ENCODE results near the gene CENPP. TPM values are rescaled to one million over a fixed set of nuclear protein-coding genes. Genes with fewer than 3 reads are reported as not detected.

The CENPP gene
- 10 to 100 TPM; 10.3 to 14.5 (median 12.1) TPM for total RNA-seq
- 17.6 TPM for total RNA-seq (2013)

GRCh38 chr9:92325269-92325990, at the start of gene CENPP, which contains the start of gene NOL8:
TSS of gene CENPP (plus strand) at chr9:92325953.
TSS of gene NOL8 (minus strand) at chr9:92325350. CDS start at chr9:92324161, 1,189 bp downstream.
- H3K27me3 Mint-ChIP-seq (ENCODE audit: low read depth in 2 of 2): no peaks in the 10 kb centered on the region
- peaks cover 14% of the 10 kb centered on the region for H3K36me3 ChIP-seq (ENCODE audit: control insufficient read depth, insufficient read depth, low read length)
- H3K4me3 Mint-ChIP-seq: peak within 1 kb of the TSS; percentile 99
- TF ChIP-seq CTCF (IDR thresholded peaks at IDR 0.05): no peak
- H3K27me3 ChIP-seq (ENCODE audit: control insufficient read depth, insufficient read depth, low read length): no peaks in the 10 kb centered on the region
- no peaks in the 10 kb centered on the region for H3K9me3 ChIP-seq (ENCODE audit: control insufficient read depth, insufficient read depth, low read length)
- H3K27ac ChIP-seq (ENCODE audit: low read length): peak within 1 kb of the TSS; percentile 95
- H3K4me3 ChIP-seq (ENCODE audit: low read length): peak within 1 kb of the TSS; percentile 65
- ATAC-seq: peak; percentile 91 to 96 (median 91)
- H3K4me1 ChIP-seq (ENCODE audit: control insufficient read depth, insufficient read depth, low read length): peaks cover 4% of the 10 kb centered on the region
- intact Hi-C loops (cut with micrococcal nuclease): loop anchor here (1.0 to 5.0 kb wide), 3 partner anchors 32 to 345 kb away; partner anchors contain the start of genes IARS1 and IPPK
- no peaks in the 10 kb centered on the region for H3K36me3 Mint-ChIP-seq
- DNase-seq: peak; percentile 82 to 91
- peaks cover 31 to 33% of the 10 kb centered on the region in 2 donors for H3K4me1 Mint-ChIP-seq
- under 1% methylated on average over 55 of the region's 55 CpGs for WGBS (ENCODE audit: insufficient coverage)
- H3K27ac Mint-ChIP-seq: peak within 1 kb of the TSS; percentile 98
- no peaks in the 10 kb centered on the region for H3K9me3 Mint-ChIP-seq

- H3K4me1 ChIP-seq (ENCODE audit: control insufficient read depth, insufficient read depth, low read length): peaks cover 11% of the 10 kb centered on the region
- Mint-ChIP-seq H3K27me3 (ENCODE audit: low read depth in 2 of 2) (no peaks in the 10 kb centered on the region), H3K4me3 (peak overlapping the region; percentile 41), H3K36me3 (peaks cover 59% of the 10 kb centered on the region), H3K9me3 (no peaks in the 10 kb centered on the region), H3K27ac (peak overlapping the region; percentile 44 to 62), H3K4me1 (peaks cover 13 to 14% of the 10 kb centered on the region in 2 donors)
- intact Hi-C loops (cut with micrococcal nuclease): no loop called here
- ATAC-seq (peak in 1 of 3 donors; percentile 24), DNase-seq (peak in 1 of 2 donors; percentile 32)
- H3K36me3 ChIP-seq (ENCODE audit: control insufficient read depth, insufficient read depth, low read length): peaks cover 74% of the 10 kb centered on the region
- no peaks in the 10 kb centered on the region for H3K27me3 ChIP-seq (ENCODE audit: control insufficient read depth, insufficient read depth, low read length)
- TF ChIP-seq CTCF (IDR thresholded peaks at IDR 0.05): no peak
- H3K4me3 ChIP-seq (ENCODE audit: low read length): no peak overlapping the region
- no peak overlapping the region for H3K27ac ChIP-seq (ENCODE audit: low read length)
- 23% methylated on average over 9 of the region's 11 CpGs for WGBS (ENCODE audit: insufficient coverage)
- H3K9me3 ChIP-seq (ENCODE audit: control insufficient read depth, insufficient read depth, low read length): no peaks in the 10 kb centered on the region
Measured at GRCh38 chr9:92276331-92277032, 49.3 kb upstream of the CENPP start.

GRCh38 chr9:92278110-92278509, 47.6 kb upstream of the CENPP start:
- WGBS (ENCODE audit: insufficient coverage): 98% methylated on average over 2 of the region's 2 CpGs
- no peak overlapping the region for H3K27ac Mint-ChIP-seq

More at GRCh38 chr9:92278110-92278509, 47.6 kb upstream of the CENPP start:
- H3K9me3 ChIP-seq (ENCODE audit: control insufficient read depth, insufficient read depth, low read length): no peaks in the 10 kb centered on the region
- DNase-seq (no peak), ATAC-seq (no peak)
- Mint-ChIP-seq H3K4me1 (peaks cover 13 to 14% of the 10 kb centered on the region in 2 donors), H3K4me3 (no peak overlapping the region), H3K27me3 (ENCODE audit: low read depth in 2 of 2) (no peaks in the 10 kb centered on the region), H3K9me3 (no peaks in the 10 kb centered on the region), H3K36me3 (peaks cover 48% of the 10 kb centered on the region)
- H3K4me3 ChIP-seq (ENCODE audit: low read length): no peak overlapping the region
- peaks cover 11% of the 10 kb centered on the region for H3K4me1 ChIP-seq (ENCODE audit: control insufficient read depth, insufficient read depth, low read length)
- no peak overlapping the region for H3K27ac ChIP-seq (ENCODE audit: low read length)
- H3K36me3 ChIP-seq (ENCODE audit: control insufficient read depth, insufficient read depth, low read length): peaks cover 76% of the 10 kb centered on the region
- no peak for TF ChIP-seq CTCF (IDR thresholded peaks at IDR 0.05)
- H3K27me3 ChIP-seq (ENCODE audit: control insufficient read depth, insufficient read depth, low read length): no peaks in the 10 kb centered on the region
- intact Hi-C loops (cut with micrococcal nuclease): no loop called here

All from natural killer cell (primary cell).